GM12878 (cell line): ENCODE data around the gene CD7. TPM values are rescaled to one million over a fixed set of nuclear protein-coding genes. Genes with fewer than 3 reads are reported as not detected.
A peak's percentile ranks its signal among the peaks of the same experiment; 100 is the strongest.

ENCODE experiments used
- ASH2L ChIP-seq: fragments of 300-600, 200-600 bp; sonication (generic); IDR thresholded peaks from 2 replicates; pipeline ENCODE4 v1.6.1; 2017; ENCODE audit warnings: low read depth, mild to moderate bottlenecking, borderline replicate concordance
- ATF7 ChIP-seq: fragments of 450-650 bp; IDR thresholded peaks from 2 replicates; pipeline ENCODE4 v1.6.1; 2016; ENCODE audit warnings: low read depth, mild to moderate bottlenecking
- ETV6 ChIP-seq, 2 experiments: fragments of 450-650 bp in 1 of 2; IDR thresholded peaks in 1 of 2; conservative IDR thresholded peaks in 1 of 2; 2 replicates each; pipeline ENCODE4 v1.6.1; 2014; ENCODE audit warnings: antibody characterized with exemption in 1 of 2, borderline replicate concordance in 1 of 2, low read depth in 1 of 2, mild to moderate bottlenecking in 1 of 2, moderate library complexity in 1 of 2
- IKZF2 ChIP-seq, 2 experiments: fragments of 450-650 bp; IDR thresholded peaks; 2 replicates each; pipeline ENCODE4 v1.6.1; 2017; ENCODE audit warnings: mild to moderate bottlenecking in 2 of 2, moderate library complexity in 2 of 2
- KLF5 ChIP-seq: fragments of 450-650 bp; IDR thresholded peaks from 2 replicates; pipeline ENCODE4 v1.6.1; 2014; ENCODE audit warnings: mild to moderate bottlenecking; ENCODE audit not compliant: partially characterized antibody
- MTA2 ChIP-seq: fragments of 450-650 bp; IDR thresholded peaks from 2 replicates; pipeline ENCODE4 v1.6.1; 2016; ENCODE audit warnings: low read depth, mild to moderate bottlenecking, moderate library complexity
- RB1 ChIP-seq: fragments of 450-650 bp; formaldehyde crosslinking; IDR thresholded peaks from 2 replicates; pipeline ENCODE4 v1.6.1; 2017; ENCODE audit warnings: mild to moderate bottlenecking, borderline replicate concordance
- SREBF1 ChIP-seq: IDR thresholded peaks from 2 replicates; pipeline ENCODE4 v1.6.1; 2012; ENCODE audit warnings: mild to moderate bottlenecking, low read length
- polyA plus RNA-seq, 11 experiments: library from polyadenylated mRNA; depleted of rRNA in 4 of 11; unstranded in 6 of 11; stranded (reverse) in 5 of 11; fragments of >200 nt; fragmentation: Nextera tagmentation in 4 of 11; fragmentation: Illumina TruSeq in 1 of 11; extraction: Ambion mirVana in 4 of 11; extraction: Trizol in 1 of 11; gene quantifications; 1 replicate in 1 of 11; 2 replicates in 10 of 11; pipeline versions ENCODE4 v1.2.1 to v1.2.3, GENCODE V29; 2011 to 2016; ENCODE audit warnings: inconsistent platforms in 2 of 11, missing spikeins in 2 of 11, low read depth in 1 of 11
- total RNA-seq, 4 experiments: library from RNA; depleted of rRNA in 3 of 4; stranded (reverse); fragments of >200 nt in 3 of 4; fragmentation: Illumina TruSeq in 1 of 4; extraction: Trizol in 1 of 4; gene quantifications; 2 replicates each; pipeline versions ENCODE4 v1.2.1 to v1.2.3, GENCODE V29; 2013 to 2021
- TF ChIP-seq, protein P1 (sequence below): IDR thresholded peaks from 2 replicates; pipeline ENCODE4 v1.6.1; 2011; ENCODE audit warnings: mild to moderate bottlenecking, low read depth, low read length, moderate library complexity; ENCODE audit not compliant: insufficient replicate concordance
- TF ChIP-seq, protein P2 (sequence below): IDR thresholded peaks from 2 replicates; pipeline ENCODE4 v1.6.1; 2012; ENCODE audit warnings: improper control_type of control experiment, low read depth, low read length; ENCODE audit not compliant: insufficient replicate concordance

CD7 gene
- total and polyA plus RNA-seq, 10 of the 15 experiments (the other 5 are each of a cell fraction or from before 2014, with no cell fraction given): 0.33 TPM; not detected in 9

DNA sequence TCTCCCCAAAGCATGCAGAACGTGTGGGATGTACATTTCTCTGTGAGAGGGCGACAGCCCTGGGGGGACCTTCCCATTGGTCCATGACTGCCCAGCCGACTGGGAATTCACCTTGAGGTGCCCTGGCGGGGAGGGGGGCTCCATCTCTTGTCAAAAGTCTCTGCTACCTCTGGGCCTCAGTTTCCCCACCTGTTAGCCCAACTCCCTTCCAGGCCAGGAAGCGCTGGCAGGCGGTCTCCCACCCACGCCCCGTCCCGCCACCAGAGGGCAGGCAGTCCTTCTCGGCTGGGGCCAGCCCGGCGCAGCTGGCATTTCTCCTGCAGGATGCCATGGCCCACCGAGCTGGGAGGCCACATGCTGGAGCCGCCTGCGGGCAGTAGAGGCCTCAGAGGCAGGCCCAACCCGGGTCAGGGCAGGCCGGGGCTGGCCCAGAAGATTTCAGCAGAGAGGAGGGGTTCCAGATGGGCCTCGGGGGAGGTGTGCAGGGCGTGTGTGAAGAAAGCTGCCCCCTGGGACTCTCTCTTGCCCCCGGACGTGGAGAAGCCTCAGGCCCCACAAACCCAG is 16.6 kb downstream of the CD7 start (continued):
- TF ChIP-seq, protein P1, sequence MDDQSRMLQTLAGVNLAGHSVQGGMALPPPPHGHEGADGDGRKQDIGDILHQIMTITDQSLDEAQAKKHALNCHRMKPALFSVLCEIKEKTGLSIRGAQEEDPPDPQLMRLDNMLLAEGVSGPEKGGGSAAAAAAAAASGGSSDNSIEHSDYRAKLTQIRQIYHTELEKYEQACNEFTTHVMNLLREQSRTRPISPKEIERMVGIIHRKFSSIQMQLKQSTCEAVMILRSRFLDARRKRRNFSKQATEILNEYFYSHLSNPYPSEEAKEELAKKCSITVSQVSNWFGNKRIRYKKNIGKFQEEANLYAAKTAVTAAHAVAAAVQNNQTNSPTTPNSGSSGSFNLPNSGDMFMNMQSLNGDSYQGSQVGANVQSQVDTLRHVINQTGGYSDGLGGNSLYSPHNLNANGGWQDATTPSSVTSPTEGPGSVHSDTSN: no peak
- TF ChIP-seq ETV6 (conservative IDR thresholded peaks at IDR 0.05 in 1 of 2, IDR thresholded peaks at IDR 0.05 in 1 of 2; ENCODE audit: borderline replicate concordance in 1 of 2, low read depth in 1 of 2): no peak
- no peak for TF ChIP-seq KLF5
- TF ChIP-seq ASH2L: no peak
- TF ChIP-seq MTA2: no peak
- TF ChIP-seq RB1: peak; percentile 41; the same call in 1 of the 2 replicates
- TF ChIP-seq IKZF2 (IDR thresholded peaks at IDR 0.05): peak; percentile 77 to 81; a peak in 3 of 4 replicates
- TF ChIP-seq ATF7: no peak
- TF ChIP-seq SREBF1: no peak
- TF ChIP-seq, protein P2, sequence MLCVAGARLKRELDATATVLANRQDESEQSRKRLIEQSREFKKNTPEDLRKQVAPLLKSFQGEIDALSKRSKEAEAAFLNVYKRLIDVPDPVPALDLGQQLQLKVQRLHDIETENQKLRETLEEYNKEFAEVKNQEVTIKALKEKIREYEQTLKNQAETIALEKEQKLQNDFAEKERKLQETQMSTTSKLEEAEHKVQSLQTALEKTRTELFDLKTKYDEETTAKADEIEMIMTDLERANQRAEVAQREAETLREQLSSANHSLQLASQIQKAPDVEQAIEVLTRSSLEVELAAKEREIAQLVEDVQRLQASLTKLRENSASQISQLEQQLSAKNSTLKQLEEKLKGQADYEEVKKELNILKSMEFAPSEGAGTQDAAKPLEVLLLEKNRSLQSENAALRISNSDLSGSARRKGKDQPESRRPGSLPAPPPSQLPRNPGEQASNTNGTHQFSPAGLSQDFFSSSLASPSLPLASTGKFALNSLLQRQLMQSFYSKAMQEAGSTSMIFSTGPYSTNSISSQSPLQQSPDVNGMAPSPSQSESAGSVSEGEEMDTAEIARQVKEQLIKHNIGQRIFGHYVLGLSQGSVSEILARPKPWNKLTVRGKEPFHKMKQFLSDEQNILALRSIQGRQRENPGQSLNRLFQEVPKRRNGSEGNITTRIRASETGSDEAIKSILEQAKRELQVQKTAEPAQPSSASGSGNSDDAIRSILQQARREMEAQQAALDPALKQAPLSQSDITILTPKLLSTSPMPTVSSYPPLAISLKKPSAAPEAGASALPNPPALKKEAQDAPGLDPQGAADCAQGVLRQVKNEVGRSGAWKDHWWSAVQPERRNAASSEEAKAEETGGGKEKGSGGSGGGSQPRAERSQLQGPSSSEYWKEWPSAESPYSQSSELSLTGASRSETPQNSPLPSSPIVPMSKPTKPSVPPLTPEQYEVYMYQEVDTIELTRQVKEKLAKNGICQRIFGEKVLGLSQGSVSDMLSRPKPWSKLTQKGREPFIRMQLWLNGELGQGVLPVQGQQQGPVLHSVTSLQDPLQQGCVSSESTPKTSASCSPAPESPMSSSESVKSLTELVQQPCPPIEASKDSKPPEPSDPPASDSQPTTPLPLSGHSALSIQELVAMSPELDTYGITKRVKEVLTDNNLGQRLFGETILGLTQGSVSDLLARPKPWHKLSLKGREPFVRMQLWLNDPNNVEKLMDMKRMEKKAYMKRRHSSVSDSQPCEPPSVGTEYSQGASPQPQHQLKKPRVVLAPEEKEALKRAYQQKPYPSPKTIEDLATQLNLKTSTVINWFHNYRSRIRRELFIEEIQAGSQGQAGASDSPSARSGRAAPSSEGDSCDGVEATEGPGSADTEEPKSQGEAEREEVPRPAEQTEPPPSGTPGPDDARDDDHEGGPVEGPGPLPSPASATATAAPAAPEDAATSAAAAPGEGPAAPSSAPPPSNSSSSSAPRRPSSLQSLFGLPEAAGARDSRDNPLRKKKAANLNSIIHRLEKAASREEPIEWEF: no peak
- TF ChIP-seq, all 136 proteins: peak for 23
